HCT116 (cell line): ENCODE results near the gene IL17B. TPM values are rescaled to one million over a fixed set of nuclear protein-coding genes. Genes with fewer than 3 reads are reported as not detected.

Experiments used
- ATAC-seq: fragments of 200-7000 bp; cut with Tn5 transposase; 2 replicates; pipeline ENCODE4 v1.9.1; 2020; ENCODE audit warnings: mild to moderate bottlenecking, moderate library complexity
- BruUV-seq: library from RNA; stranded (reverse); fragments of 400-500 nt; replicated peaks from 2 replicates; lab custom pipeline; 2021; lab: Mats Ljungman, UMichigan
- CTCF ChIA-PET: fragments of 300-600 bp; sonication (Branson Sonifier 250); formaldehyde crosslinking; loops from one replicate; lab custom pipeline; 2021; ENCODE audit warnings: antibody characterized with exemption; lab: Charles Lee
- POLR2A ChIA-PET: fragments of 300-600, 350-600 bp; sonication (Branson Sonifier 250); formaldehyde crosslinking; loops from one replicate; lab custom pipeline; 2021; ENCODE audit warnings: antibody characterized with exemption; lab: Charles Lee
- RAD21 ChIA-PET, 2 experiments: fragments of 300-600 bp; sonication (Branson Sonifier 250); formaldehyde crosslinking; loops; one replicate each; lab custom pipeline; 2023; ENCODE audit warnings: low total read pairs in 2 of 2; ENCODE audit not compliant: uncharacterized antibody in 2 of 2, unreplicated experiment in 2 of 2, low non-redundant PET in 1 of 2; lab: Charles Lee
- DNase-seq: peaks from one replicate; pipeline ENCODE4 v3.0.0-alpha.2; 2010; ENCODE audit warnings: low read depth, low spot score
- H2AFZ ChIP-seq: fragments of 200-600 bp; shearing (Covaris generic), sonication (generic); 2 replicates; pipeline ENCODE4 v1.6.1; 2017; ENCODE audit warnings: low read depth, mixed run types, mixed read lengths, antibody characterized with exemption, low read length; ENCODE audit not compliant: poor library complexity, severe bottlenecking
- H3K27ac ChIP-seq: 2 replicates; pipeline ENCODE4 v1.5.1; 2012; ENCODE audit warnings: low read depth, low read length
- H3K27me3 ChIP-seq: fragments of 200-600 bp; sonication (generic); 2 replicates; pipeline ENCODE4 v1.6.1; 2016; ENCODE audit warnings: mixed run types, low read length, mixed read lengths; ENCODE audit not compliant: insufficient read depth
- H3K36me3 ChIP-seq, 2 experiments: fragments of 200-500 bp in 1 of 2; fragments of 200-600 bp in 1 of 2; sonication (Bioruptor generic) in 1 of 2; sonication (generic) in 1 of 2; 2 replicates each; pipeline versions ENCODE4 v1.5.1 to v1.6.1; 2014 to 2016; ENCODE audit warnings: low read length in 2 of 2, inconsistent platforms in 1 of 2, mixed read lengths in 1 of 2, mixed run types in 1 of 2; ENCODE audit not compliant: insufficient read depth in 2 of 2, control insufficient read depth in 1 of 2
- H3K4me1 ChIP-seq, 2 experiments: fragments of 200-600 bp in 1 of 2; sonication (generic) in 1 of 2; 2 replicates each; pipeline versions ENCODE4 v1.5.1 to v1.6.1; 2012 to 2017; ENCODE audit warnings: low read length in 2 of 2, inconsistent platforms in 1 of 2, mild to moderate bottlenecking in 1 of 2, mixed read lengths in 1 of 2, mixed run types in 1 of 2, moderate library complexity in 1 of 2; ENCODE audit not compliant: insufficient read depth in 2 of 2, control insufficient read depth in 1 of 2
- H3K4me2 ChIP-seq: fragments of 200-600 bp; sonication (generic); 2 replicates; pipeline ENCODE4 v1.6.1; 2017; ENCODE audit warnings: mixed run types, low read length, mixed read lengths
- H3K4me3 ChIP-seq, 2 experiments: fragments of 200-600 bp in 1 of 2; sonication (generic) in 1 of 2; replicated peaks in 1 of 2; 2 replicates each; pipeline ENCODE4 v1.5.1; 2011 to 2016; ENCODE audit warnings: low read length in 2 of 2, control low read depth in 1 of 2, low read depth in 1 of 2, mild to moderate bottlenecking in 1 of 2, mixed read lengths in 1 of 2, mixed run types in 1 of 2
- H3K79me2 ChIP-seq: fragments of 200-600 bp; sonication (generic); 2 replicates; pipeline ENCODE4 v1.6.1; 2017; ENCODE audit warnings: mild to moderate bottlenecking, mixed run types, low read length, moderate library complexity, mixed read lengths; ENCODE audit not compliant: insufficient read depth
- H3K9ac ChIP-seq: fragments of 200-600 bp; sonication (generic); 2 replicates; pipeline ENCODE4 v1.6.1; 2016; ENCODE audit warnings: low read length, mixed read lengths
- H3K9me2 ChIP-seq: fragments of 200-600 bp; sonication (generic), shearing (Covaris generic); 2 replicates; pipeline ENCODE4 v1.6.1; 2017; ENCODE audit warnings: mixed run types, mild to moderate bottlenecking, moderate library complexity; ENCODE audit not compliant: insufficient read depth
- H3K9me3 ChIP-seq, 2 experiments: fragments of 200-500 bp in 1 of 2; fragments of 200-600 bp in 1 of 2; sonication (Bioruptor generic) in 1 of 2; sonication (generic) in 1 of 2; 2 replicates each; pipeline ENCODE4 v1.6.1; 2014 to 2017; ENCODE audit warnings: low read length in 2 of 2, mixed read lengths in 2 of 2, inconsistent platforms in 1 of 2, low read depth in 1 of 2, mild to moderate bottlenecking in 1 of 2, mixed run types in 1 of 2, moderate library complexity in 1 of 2; ENCODE audit not compliant: control insufficient read depth in 1 of 2, insufficient read depth in 1 of 2
- H4K20me1 ChIP-seq: fragments of 200-600 bp; sonication (generic), shearing (Covaris generic); 2 replicates; pipeline ENCODE4 v1.6.1; 2017; ENCODE audit warnings: mixed run types, mild to moderate bottlenecking, moderate library complexity; ENCODE audit not compliant: insufficient read depth
- CTCF ChIP-seq, 3 experiments: fragments of 200-600 bp in 1 of 3; sonication (generic) in 1 of 3; IDR thresholded peaks in 2 of 3; conservative IDR thresholded peaks in 1 of 3; 2 replicates each; pipeline ENCODE4 v1.5.1; 2012 to 2017; ENCODE audit warnings: low read depth in 2 of 3, low read length in 2 of 3, antibody characterized with exemption in 1 of 3, borderline replicate concordance in 1 of 3, control low read depth in 1 of 3, mild to moderate bottlenecking in 1 of 3, mixed read lengths in 1 of 3, mixed run types in 1 of 3, moderate library complexity in 1 of 3; ENCODE audit not compliant: insufficient read depth in 1 of 3
- EGR1 ChIP-seq: IDR thresholded peaks from 2 replicates; pipeline ENCODE4 v1.6.1; 2012; ENCODE audit warnings: low read depth
- REST ChIP-seq: IDR thresholded peaks from 2 replicates; pipeline ENCODE4 v1.6.1; 2012; ENCODE audit warnings: low read depth
- SP1 ChIP-seq: IDR thresholded peaks from 2 replicates; pipeline ENCODE4 v1.6.1; 2012; ENCODE audit warnings: low read depth
- intact Hi-C: fragments of 100-400 bp; cut with micrococcal nuclease; formaldehyde crosslinking; loops from 2 replicates; pipeline ENCODE4 v1.10.0; 2022
- total RNA-seq: library from RNA; stranded (reverse); gene quantifications from one replicate; pipeline ENCODE4 v1.2.1, GENCODE V29; 2021; ENCODE audit not compliant: unreplicated experiment

Gene IL17B
- total RNA-seq, 1 experiment from 2014 or later, result 0.81 TPM

- H3K4me3 ChIP-seq, result no peak overlapping the region
- no peak overlapping the region for H3K27ac ChIP-seq
- H3K36me3 ChIP-seq, result no peaks in the 10 kb centered on the region
- no peaks in the 10 kb centered on the region for H3K79me2 ChIP-seq
- ChIA-PET RAD21 (no interaction called here), POLR2A (no interaction called here), CTCF (no interaction called here)
- H3K4me1 ChIP-seq, result peaks cover 0 to 4% of the 10 kb centered on the region in 2 experiments; a peak in 1 of 4 replicates
- BruUV-seq, result no TSS peak
- H4K20me1 ChIP-seq, result no peaks in the 10 kb centered on the region
- TF ChIP-seq REST (no peak), EGR1 (no peak), CTCF (IDR thresholded peaks at IDR 0.05 in 2 of 3, conservative IDR thresholded peaks at IDR 0.05 in 1 of 3; ENCODE audit: borderline replicate concordance in 1 of 3, insufficient read depth in 1 of 3, low read depth in 2 of 3, low read length in 2 of 3) (no peak), SP1 (no peak)
- H3K27me3 ChIP-seq, result no peaks in the 10 kb centered on the region
- ATAC-seq (no peak), DNase-seq (no peak)
- intact Hi-C loops, result no loop called here
- H3K9me3 ChIP-seq, result no peaks in the 10 kb centered on the region
- no peaks in the 10 kb centered on the region for H3K9me2 ChIP-seq
- no peak overlapping the region for H3K4me2 ChIP-seq
- no peak overlapping the region for H2AFZ ChIP-seq
- H3K9ac ChIP-seq, result no peak overlapping the region
Observed at GRCh38 chr5:149387982-149388381, 8.9 kb upstream of the IL17B start.
